WTC11 (cell line): ENCODE results near the gene ZBTB16.

Experiments
- IRF2 ChIP-seq: sonication (generic); formaldehyde crosslinking; IDR thresholded peaks from 2 replicates; pipeline ENCODE4 v1.8.0; 2022; ENCODE audit warnings: low read depth, missing genetic modification reagents, borderline replicate concordance
- MLX ChIP-seq: sonication (generic); formaldehyde crosslinking; IDR thresholded peaks from 2 replicates; pipeline ENCODE4 v1.8.1; 2023; ENCODE audit warnings: mild to moderate bottlenecking, missing genetic modification reagents, moderate library complexity
- TF ChIP-seq, protein P1 (sequence below): sonication (generic); formaldehyde crosslinking; IDR thresholded peaks from 2 replicates; pipeline ENCODE4 v1.8.1; 2023; ENCODE audit warnings: mild to moderate bottlenecking, missing genetic modification reagents

- TF ChIP-seq, protein P1, sequence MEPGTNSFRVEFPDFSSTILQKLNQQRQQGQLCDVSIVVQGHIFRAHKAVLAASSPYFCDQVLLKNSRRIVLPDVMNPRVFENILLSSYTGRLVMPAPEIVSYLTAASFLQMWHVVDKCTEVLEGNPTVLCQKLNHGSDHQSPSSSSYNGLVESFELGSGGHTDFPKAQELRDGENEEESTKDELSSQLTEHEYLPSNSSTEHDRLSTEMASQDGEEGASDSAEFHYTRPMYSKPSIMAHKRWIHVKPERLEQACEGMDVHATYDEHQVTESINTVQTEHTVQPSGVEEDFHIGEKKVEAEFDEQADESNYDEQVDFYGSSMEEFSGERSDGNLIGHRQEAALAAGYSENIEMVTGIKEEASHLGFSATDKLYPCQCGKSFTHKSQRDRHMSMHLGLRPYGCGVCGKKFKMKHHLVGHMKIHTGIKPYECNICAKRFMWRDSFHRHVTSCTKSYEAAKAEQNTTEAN (CRISPR knock-in tag) = no peak
- no peak for TF ChIP-seq MLX
- TF ChIP-seq IRF2 (CRISPR knock-in tag) = no peak
Observed at GRCh38 chr11:114056409-114056808, 3.1 kb upstream of the ZBTB16 start.
